HUES6 (cell line): ENCODE data around the gene IFT20.
"Not testable (repeated sequence)": the region's sequence is repeated elsewhere in the genome, so short reads cannot be mapped to it uniquely, and the experiment has no call there.

Source experiments
- H3K27ac ChIP-seq: 2 replicates; pipeline ENCODE4 v1.7.0; 2013; ENCODE audit warnings: low read depth, mild to moderate bottlenecking, low read length, inconsistent platforms
- H3K27me3 ChIP-seq: 2 replicates; pipeline ENCODE4 v1.6.1; 2013; ENCODE audit warnings: low read length; ENCODE audit not compliant: control insufficient read depth, insufficient read depth
- H3K36me3 ChIP-seq: 2 replicates; pipeline ENCODE4 v1.6.1; 2013; ENCODE audit warnings: low read length; ENCODE audit not compliant: control insufficient read depth, insufficient read depth
- H3K4me1 ChIP-seq: 2 replicates; pipeline ENCODE4 v1.6.1; 2013; ENCODE audit warnings: low read length; ENCODE audit not compliant: control insufficient read depth, insufficient read depth
- H3K4me3 ChIP-seq: 2 replicates; pipeline ENCODE4 v1.5.1; 2013; ENCODE audit warnings: low read depth, low read length
- H3K9ac ChIP-seq: one replicate; pipeline ENCODE4 v1.6.1; 2013; ENCODE audit warnings: mild to moderate bottlenecking, low read length
- H3K9me3 ChIP-seq: 2 replicates; pipeline ENCODE4 v1.6.1; 2013; ENCODE audit warnings: low read depth, low read length; ENCODE audit not compliant: control insufficient read depth, insufficient read depth

IFT20 gene

DNA sequence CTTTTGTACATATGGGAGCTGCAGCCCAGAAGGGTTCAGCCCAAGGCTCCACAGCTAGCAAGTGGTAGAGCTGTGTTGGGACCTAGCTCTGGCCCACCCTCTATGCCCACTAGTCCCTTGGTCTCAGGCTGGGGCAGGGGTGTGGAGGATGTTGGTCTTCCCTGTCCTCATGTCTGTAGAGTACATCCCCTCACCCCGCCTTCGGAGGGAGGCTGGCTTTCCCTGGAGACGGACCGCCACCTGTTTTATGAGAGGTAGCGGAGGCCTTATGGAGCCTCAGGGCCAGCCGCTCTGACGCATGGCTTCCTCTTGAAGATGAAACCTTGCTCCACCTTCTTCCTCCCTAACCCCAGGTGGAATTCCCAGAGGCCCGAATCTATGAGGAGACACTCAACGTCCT lies 8.7 kb upstream of the IFT20 start:
- no peak overlapping the region for H3K9ac ChIP-seq
- H3K27ac ChIP-seq = no peak overlapping the region
- H3K36me3 ChIP-seq = peaks cover 98% of the 10 kb centered on the region
- no peaks in the 10 kb centered on the region for H3K9me3 ChIP-seq
- no peaks in the 10 kb centered on the region for H3K27me3 ChIP-seq
- no peak overlapping the region for H3K4me3 ChIP-seq
- H3K4me1 ChIP-seq = peaks cover 13% of the 10 kb centered on the region; the same call in 1 of the 2 replicates

DNA sequence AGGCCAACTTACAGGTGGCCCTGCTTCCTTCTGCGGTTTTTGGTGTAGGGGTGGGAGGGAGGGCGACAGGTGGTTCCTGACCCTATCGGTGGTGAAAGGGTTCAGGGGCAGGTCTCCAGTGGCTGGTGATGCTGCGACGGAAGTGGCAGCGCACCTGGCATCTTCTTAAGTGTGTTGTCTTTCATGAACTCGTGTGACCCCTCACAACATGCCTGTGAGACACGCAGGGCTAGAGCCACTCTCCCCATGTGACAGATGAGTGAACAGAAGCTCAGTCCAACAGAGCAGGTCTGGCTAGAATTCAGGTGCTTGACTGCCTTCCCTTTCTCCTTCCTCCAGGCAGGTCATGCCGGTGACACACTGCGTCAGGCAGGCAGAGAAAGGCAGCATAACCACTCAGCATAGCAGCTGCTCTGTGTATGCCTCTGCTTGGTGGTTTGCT lies 8.2 kb upstream of the IFT20 start:
- no peak overlapping the region for H3K9ac ChIP-seq
- H3K27me3 ChIP-seq = no peaks in the 10 kb centered on the region
- H3K4me1 ChIP-seq = peaks cover 13% of the 10 kb centered on the region; the same call in 1 of the 2 replicates
- H3K36me3 ChIP-seq = peaks cover 95% of the 10 kb centered on the region
- no peaks in the 10 kb centered on the region for H3K9me3 ChIP-seq
- no peak overlapping the region for H3K4me3 ChIP-seq
- no peak overlapping the region for H3K27ac ChIP-seq

DNA sequence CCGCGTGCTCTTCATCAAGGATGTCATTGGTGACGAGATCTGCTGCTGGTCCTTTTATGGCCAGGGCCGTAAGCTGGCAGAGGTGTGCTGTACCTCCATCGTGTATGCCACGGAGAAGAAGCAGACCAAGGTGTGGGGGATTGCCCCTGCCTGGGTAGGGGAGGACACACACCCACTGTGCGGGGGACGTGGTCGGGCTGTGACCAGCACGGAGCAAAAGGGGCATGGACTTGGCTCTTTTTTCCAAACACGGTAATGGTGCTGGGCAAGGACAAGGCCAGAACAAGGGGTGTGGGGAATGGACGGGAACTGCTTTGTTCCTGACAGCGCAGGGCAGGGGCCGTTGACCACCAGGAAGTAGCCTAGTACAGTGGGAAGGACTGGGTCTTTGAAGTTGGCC lies 7.0 kb upstream of the IFT20 start:
- Histone ChIP-seq H3K4me3 (no peak overlapping the region), H3K9me3 (no peaks in the 10 kb centered on the region), H3K9ac (no peak overlapping the region), H3K27me3 (no peaks in the 10 kb centered on the region), H3K27ac (no peak overlapping the region), H3K36me3 (peaks cover 85% of the 10 kb centered on the region), H3K4me1 (peaks cover 10% of the 10 kb centered on the region; the same call in 1 of the 2 replicates)

DNA sequence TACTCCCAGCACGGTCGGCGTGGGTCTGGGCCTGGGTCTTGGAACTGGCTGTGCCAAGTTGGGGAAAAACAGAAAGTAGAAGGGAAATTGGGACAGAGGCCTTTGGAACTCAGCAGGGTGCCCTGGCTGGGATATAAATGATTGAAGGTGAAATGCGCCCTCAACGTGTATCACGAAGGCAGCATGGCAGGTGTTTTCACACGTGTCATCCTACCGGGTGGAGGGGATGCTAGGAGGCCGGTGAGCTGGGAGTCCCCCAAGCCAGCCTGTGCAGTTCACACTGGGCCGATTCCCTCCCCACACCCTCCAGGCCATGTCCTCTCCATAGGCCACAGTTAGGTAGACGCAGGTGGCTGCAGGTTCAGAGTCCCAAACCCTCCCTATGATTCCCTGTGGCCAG lies 6.2 kb upstream of the IFT20 start:
- Histone ChIP-seq H3K9me3 (no peaks in the 10 kb centered on the region), H3K27me3 (no peaks in the 10 kb centered on the region), H3K4me3 (no peak overlapping the region), H3K36me3 (peaks cover 77% of the 10 kb centered on the region), H3K4me1 (peaks cover 8% of the 10 kb centered on the region; the same call in 1 of the 2 replicates), H3K9ac (no peak overlapping the region), H3K27ac (no peak overlapping the region)

DNA sequence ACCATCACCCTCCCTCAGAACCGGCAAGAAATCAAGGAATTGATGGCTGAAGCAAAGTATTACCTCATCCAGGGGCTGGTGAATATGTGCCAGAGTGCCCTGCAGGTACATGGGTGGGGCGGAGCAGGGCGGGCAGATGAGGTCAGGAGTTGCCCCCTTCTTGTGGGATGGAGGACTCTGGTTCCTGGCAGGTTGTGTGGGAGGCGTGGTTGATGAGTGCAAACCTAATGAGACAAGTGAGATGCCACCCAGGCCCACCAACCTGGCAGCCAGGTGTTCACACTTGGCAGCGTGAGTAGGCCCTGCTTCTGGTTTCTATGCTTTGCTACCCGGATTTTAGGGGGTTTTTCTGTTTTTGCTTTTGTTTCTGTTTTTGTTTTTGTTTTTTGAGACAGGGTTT lies 5.1 kb upstream of the IFT20 start:
- peaks cover 6% of the 10 kb centered on the region; the same call in 1 of the 2 replicates for H3K4me1 ChIP-seq
- H3K27ac ChIP-seq = no peak overlapping the region
- H3K9me3 ChIP-seq = no peaks in the 10 kb centered on the region
- peaks cover 66% of the 10 kb centered on the region for H3K36me3 ChIP-seq
- H3K4me3 ChIP-seq = no peak overlapping the region
- H3K27me3 ChIP-seq = no peaks in the 10 kb centered on the region
- H3K9ac ChIP-seq = no peak overlapping the region

DNA sequence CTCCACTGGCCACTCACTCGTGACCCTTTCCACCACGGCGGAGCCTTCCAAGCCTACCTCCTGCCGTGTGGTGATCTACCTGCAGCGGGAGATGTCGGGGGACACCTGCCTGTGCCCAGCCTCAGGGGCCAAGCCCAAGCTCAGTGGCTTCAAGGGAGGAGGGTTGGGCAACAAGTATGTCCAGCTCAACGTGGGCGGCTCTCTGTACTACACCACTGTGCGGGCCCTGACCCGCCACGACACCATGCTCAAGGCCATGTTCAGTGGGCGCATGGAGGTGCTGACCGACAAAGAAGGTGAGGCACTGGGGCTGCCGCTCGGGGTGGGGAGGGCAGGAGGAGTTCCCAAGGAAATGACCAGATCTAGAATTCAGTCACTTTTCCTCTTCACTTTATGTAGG lies 4.2 kb upstream of the IFT20 start:
- Histone ChIP-seq H3K9ac (no peak overlapping the region), H3K4me3 (no peak overlapping the region), H3K4me1 (peaks cover 9% of the 10 kb centered on the region), H3K36me3 (peaks cover 57% of the 10 kb centered on the region), H3K9me3 (no peaks in the 10 kb centered on the region), H3K27me3 (no peaks in the 10 kb centered on the region), H3K27ac (peak overlapping the region; percentile 14; the same call in 1 of the 2 replicates)

DNA sequence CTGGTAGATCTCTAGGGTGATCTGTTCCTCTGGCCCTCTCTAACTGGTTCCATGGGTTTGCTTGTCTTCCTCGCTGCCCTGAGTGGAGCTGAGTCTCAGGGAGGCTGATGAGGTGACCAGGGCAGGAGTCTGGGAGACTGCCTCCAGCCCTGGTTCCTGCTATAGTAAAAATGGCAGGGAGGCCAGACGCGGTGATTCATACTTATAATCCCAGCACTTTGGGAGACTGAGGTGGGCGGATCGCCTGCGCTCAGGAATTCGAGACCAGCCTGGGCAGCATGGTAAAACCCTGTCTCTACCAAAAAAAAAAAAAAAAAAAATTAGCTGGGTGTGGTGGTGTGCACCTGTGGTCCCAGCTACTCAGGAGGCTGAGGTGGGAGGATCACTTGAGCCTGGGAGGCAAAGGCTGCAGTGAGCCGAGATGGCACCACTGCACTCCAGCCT lies 3.5 kb upstream of the IFT20 start:
- Histone ChIP-seq H3K36me3 (peaks cover 50% of the 10 kb centered on the region), H3K4me1 (peaks cover 13% of the 10 kb centered on the region)
- not testable (repeated sequence) for H3K9me3 ChIP-seq, H3K4me3 ChIP-seq, H3K27me3 ChIP-seq, H3K9ac ChIP-seq, H3K27ac ChIP-seq

DNA sequence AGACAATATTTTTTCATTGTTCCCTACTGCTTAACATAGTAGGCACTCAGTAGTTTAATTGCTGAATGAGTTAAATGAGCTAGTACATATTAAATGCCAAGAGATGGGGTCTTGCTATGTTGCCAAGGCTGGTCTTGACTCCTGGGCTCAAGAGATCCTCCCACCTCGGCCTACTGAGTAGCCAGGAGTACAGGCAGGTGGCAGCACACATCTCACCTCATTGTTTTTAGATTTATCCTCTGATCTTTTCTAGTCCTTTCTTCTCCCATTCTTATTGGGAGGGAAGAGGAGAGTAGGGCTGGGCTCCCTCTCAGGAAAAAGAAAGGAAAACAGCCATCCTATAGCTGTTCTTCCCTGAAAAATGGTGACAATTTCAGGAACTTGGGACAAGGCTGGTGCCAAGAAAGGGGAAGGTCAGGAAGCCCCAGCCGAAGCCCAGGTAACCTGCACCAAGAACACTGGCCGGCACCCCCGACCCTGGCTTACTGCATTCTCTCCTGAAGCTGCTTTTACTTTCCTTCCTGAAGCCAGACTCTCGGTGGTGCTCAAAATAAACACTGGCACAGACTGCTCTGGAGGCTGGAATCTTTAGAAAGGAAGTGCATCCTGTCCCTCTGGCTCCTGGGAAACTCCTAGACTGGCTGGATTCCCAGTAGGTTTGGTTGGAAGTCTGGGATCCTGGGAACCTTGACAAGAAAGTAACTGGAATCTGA lies 2.9 kb upstream of the IFT20 start:
- Histone ChIP-seq H3K27me3 (no peaks in the 10 kb centered on the region), H3K27ac (no peak overlapping the region), H3K9me3 (no peaks in the 10 kb centered on the region), H3K9ac (no peak overlapping the region), H3K4me1 (peaks cover 13% of the 10 kb centered on the region), H3K36me3 (peaks cover 46% of the 10 kb centered on the region), H3K4me3 (no peak overlapping the region)

DNA sequence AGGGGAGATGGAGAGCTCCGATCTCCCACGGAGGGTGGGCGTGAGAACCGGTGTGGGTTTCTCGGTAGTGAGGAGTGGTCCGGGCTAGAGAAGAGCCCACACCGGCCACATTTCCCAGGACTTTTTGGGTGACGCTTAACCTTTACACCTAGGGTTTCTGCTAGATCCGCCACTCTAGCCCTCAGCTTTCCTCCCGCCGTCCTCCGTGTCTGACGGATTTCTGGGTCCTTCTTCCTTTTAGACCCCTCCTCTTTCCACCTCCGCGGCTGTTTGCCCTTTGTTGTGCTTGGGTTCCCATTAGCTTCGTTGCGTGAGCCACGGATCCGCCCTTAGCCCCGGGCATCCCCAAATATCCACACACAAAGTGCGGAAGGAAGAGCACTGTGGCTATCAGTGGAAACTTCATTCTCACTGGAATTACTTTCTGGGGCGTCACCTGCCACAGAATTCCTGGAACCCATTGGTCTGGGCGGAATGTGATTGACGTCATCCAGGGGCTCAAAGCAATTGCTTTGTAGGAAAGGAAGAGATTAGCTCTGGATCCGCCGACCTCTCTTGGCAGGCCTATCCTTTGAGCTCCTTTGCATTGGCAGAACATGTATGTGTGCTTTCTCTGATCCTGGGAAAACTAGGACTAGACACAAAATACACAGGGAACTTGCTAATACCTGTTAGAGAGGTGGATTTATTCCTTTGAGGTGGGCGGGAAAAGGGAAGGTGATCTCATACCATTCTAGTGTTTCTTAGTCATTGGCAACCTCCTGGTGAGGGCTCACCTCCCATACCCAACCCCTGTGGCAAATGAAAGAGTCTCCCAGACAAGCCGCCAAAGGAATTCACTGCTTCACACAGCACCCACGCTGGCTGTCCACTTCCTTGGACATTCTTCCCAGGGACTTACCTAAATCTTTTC lies 943 bp upstream of the IFT20 start:
- peak overlapping the region; percentile 93 for H3K4me3 ChIP-seq
- H3K27ac ChIP-seq = peak overlapping the region; percentile 62
- peaks cover 32% of the 10 kb centered on the region for H3K36me3 ChIP-seq
- peak overlapping the region; percentile 92 for H3K9ac ChIP-seq
- no peaks in the 10 kb centered on the region for H3K27me3 ChIP-seq
- peaks cover 13% of the 10 kb centered on the region for H3K4me1 ChIP-seq
- no peaks in the 10 kb centered on the region for H3K9me3 ChIP-seq

DNA sequence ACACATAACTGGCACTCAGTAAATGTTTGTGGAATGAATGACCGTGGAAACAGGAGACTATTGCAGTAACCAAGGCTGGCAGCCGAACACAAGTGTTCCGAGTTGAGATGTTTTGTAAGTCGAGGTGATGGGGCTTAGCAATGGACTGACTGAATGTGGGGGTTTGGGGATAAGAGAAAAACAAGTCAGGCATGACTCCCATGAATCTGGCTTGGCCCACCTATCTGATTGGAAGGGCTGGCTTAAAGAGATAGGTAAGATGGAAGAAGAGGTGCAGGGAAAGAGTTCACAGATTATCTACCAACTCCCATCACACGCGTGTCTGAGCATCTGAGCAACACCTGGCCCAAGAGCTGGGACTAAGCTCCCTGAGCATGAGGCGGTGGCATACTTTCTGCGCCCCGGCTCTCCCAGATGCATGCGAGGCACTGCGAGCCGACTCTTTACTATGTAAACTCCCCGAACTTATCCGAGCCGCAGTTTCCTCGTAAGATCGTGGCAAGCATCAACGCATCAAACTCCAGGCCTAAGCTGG lies 539 bp downstream of the IFT20 start:
- Histone ChIP-seq H3K27me3 (no peaks in the 10 kb centered on the region), H3K4me1 (peaks cover 13% of the 10 kb centered on the region), H3K9ac (peak overlapping the region; percentile 67), H3K36me3 (peaks cover 25% of the 10 kb centered on the region), H3K9me3 (no peaks in the 10 kb centered on the region), H3K27ac (no peak overlapping the region), H3K4me3 (peak overlapping the region; percentile 93)

DNA sequence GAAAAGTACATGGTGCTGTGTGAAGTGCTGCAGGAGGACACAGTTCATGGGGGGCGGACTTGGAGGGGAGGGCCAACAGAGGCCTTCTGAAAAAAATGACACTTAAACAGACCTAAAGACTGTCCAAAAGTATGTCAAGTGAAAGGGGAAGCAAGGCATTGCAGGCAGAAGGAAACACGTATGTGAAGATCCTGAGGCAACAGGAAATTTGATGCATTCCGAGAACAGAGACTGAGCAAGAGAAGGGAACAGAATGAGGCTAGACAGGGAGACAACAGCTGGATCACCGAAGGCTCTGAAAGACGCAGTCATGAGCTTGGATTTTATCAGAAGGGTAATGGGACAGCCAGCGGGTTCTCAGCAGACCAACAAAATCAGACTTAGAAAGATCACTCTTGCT lies 1.1 kb downstream of the IFT20 start:
- Histone ChIP-seq H3K4me1 (peaks cover 13% of the 10 kb centered on the region), H3K27me3 (no peaks in the 10 kb centered on the region), H3K4me3 (peak overlapping the region; percentile 93), H3K27ac (no peak overlapping the region), H3K36me3 (peaks cover 25% of the 10 kb centered on the region), H3K9me3 (no peaks in the 10 kb centered on the region), H3K9ac (peak overlapping the region; percentile 67)
